Activated CD4-positive, CD25-positive, alpha-beta regulatory T cell treated with anti-CD3 and anti-CD28 coated beads, Interleukin-2, amount 50 U/mL, for 16 hours (primary cell): ENCODE data around the gene PTPRF.

Source experiments
- DNase-seq: peaks from one replicate; pipeline ENCODE4 v3.0.0-alpha.2; 2020; ENCODE audit warnings: low read depth, low spot score

The PTPRF gene

DNA sequence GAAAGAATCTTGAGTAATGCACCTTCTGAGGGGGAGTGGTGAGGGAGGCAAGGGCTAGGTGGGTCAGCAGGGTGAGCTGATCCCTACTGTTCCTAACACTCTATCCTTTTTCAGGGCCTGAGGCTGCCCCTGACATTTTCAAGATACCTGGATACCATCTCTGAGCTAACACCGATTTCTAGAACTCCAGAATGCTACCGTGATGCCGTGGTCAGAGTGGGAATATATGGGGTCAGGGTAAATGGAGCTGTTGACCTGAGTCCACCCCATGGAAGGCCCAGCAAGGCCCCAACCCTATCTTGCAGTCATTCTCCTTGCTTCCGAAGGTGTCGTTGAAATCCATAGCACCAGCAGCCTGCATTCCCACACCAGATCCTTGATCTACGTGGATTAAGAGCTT, 18.0 kb upstream of the PTPRF start:
- DNase-seq = no peak

DNA sequence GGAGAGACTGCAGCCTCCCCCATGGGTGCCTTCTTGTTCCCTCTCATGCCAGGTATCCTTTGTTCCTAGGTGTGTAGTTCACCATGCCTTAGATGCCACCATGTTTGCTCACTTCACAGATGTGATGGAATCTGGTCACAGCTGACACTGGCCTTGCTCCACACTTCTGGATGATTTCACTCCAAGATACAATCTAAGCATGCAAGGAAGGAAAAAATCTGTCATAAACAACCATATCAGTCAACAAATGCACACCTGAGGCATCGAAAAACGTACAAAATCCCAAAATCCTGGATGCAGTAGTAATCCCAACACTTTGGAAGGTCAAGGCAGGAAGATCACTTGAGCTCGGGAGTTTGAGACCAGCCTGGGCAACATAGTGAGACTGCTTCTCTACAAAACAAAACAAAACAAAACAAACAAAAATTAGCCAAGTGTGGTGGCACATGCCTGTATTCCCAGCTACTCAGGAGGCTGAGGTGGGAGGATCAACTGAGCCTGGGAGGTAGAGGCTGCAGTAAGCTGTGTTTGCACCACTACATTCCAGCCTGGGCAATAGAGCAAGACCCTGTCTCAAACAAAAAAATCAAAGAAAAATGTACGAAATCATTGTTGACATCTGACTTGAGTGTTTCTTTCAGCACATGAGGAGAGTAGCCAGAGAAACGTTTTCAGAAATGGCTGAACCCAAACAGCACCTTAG, 17.1 kb upstream of the PTPRF start:
- DNase-seq = no peak

DNA sequence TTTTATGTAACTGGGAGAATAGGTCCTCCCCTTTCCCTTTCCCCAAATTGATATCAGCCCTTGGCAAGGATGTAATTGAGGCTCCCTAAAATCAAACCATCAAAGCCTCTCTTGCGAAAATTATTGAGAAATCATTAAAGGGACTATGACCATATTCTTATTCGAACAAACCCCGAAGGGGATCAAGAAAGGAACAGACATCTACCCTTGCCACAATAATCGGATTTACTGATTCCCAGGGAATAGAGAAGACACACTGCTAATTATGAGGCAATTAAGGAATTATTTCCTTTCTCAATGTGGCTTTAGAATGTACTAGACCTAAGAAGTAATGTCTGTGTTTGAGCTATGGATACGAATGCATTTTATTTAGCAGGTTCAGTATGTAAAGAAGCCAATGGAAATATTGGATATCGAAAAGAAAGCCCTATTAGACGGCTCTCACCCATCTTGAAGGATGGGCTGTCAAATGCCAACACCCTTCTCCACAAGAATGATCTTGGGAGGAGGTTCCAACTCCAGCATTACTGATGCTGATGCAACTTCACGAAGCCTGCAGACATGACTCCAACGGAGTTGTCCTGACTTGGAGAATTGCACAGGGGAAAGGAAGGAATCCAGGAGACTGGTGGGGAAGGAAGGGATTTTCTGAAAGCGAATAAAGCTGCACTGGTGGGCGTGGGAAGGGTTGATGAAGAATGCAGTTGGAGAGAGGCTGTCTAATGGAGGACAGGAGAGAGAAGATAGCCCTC, 11.6 kb upstream of the PTPRF start:
- DNase-seq = no peak

DNA sequence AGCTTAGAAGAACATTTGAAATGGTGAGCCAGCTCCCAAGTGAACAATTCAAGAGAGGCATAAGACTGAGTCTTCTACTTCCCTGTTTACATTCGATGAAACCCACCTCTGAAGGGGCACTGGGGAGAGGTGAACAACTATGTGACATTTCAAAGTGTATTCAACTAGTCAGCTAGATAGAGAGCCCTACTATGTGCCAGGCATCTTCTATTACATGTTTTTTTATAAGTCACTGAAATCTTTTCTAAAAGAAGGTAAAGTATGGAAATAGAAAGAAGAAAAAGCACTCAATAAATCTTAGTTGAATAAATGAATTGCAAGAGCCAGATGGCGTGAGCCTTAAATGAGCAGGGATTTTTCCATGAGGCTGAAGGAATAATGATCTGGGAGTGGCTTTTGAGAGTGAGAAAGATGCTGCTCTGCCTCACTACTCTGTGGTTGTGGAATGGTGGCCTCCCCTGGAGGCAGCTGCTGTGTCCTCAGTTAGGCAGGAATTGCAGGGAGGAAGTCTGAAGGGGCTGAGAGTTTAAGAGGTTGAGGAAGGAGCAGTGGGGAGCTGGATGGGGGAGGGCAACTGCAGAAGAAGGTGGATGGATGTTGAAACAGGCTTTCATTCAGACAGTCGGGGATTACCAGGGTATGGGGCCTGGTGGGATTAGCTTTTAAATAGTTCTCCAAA, 10.4 kb upstream of the PTPRF start:
- DNase-seq = no peak

DNA sequence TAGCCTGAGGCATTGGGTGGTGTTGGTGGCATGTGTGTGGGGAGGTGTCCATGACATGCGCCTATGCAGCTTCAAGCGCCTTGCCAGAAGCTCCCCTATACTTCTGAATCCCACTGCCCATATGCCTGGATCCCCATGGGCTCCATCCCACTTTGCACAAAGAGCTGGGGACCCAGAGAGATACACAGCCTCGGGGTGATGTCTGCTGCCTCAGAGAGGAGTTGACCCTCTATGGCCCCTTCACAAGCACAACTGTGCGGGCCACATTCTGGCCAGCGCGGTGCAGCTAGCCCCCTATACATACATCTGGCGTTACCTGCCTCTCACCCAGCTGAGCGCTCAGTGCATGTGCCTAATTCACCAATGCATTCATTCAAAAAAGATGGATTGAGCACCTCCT, 9.6 kb upstream of the PTPRF start:
- no peak for DNase-seq

DNA sequence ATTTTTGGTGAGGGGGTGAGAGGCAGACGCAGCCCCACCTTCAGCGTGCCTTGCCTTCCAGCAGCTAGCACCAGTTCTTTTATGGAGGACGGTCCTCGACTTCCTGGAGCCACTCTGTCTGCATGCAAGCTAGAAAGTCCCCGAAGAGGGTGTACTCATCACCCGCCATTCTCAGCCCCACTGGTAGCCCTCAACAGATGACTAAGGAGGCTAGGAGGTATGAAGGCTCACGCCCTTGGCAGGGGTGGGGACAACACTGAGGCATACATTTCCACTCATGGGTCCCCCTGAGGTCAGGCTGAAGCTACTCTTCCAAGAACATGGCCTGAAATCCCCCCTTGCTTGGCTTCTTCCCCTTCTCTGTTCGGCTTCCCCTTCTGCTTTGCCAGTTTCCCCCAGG, 8.9 kb upstream of the PTPRF start:
- DNase-seq = no peak

DNA sequence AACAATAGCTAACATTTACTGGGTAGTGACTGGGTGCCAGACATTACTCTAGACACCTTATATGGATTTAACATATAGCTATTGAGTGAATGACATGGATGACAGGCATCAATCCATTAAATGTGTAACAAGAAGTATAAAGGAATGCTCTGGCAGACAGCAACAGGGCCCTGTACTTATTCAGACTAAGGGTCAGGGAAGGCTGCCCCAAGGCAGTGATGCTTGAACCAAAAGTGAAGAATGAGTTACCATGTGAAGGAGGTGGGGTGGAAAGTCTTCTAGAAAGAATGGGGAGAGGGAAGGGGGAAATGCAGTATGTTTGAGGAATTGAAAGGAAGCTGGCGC, 8.3 kb upstream of the PTPRF start:
- DNase-seq = no peak

DNA sequence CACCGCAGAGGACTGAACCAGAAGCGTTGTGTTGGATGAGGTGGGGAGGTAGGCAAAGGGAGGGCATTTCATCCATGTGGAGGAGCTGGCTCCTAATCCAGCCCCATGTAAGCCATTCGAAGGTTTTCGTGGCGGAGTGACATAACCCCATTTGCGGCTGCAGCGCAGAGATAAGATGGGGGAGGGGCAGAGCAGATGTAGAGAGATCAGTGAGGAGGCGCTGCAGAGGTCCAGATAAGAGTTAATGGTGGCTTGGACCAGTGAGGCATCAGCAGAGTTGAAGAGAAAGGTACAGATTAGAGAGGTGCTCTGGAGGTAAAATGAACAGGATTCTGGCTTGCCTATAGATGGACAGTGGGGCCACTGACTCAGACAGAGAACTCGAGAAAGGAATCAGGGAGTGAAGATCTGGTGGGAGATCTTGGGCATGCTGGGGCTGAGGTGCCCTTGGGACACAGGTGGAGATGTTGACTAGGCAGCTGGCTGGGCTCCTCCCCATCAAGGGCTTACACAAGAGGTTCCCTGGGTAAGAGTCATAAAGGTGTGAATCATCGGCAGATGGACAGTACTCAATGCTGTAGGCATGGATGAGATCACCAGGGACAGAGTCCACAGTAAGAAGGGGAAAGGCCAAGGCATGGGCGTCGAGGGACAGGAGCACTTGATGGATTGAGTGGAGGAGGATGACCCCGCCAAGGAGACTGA, 7.8 kb upstream of the PTPRF start:
- DNase-seq = no peak

DNA sequence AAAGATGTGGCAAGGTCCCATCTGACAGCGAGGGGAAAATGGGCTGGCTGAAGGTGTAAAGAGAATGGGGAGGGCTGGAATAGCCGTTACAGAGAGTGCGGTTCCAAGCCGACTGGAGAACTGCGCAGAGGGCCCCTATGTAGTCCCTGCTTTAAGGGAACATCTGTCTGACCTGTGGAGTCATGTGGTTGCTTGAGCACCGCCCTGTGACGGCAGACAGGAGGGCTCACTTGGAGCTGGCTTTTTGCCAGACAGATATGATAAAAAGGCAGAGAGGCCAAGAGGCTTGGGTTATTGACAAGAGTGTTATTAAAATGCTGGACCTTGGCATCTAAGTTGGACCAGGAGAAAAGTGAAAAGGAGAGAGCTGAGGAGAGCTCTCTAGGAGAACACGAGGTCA, 5.9 kb upstream of the PTPRF start:
- no peak for DNase-seq

DNA sequence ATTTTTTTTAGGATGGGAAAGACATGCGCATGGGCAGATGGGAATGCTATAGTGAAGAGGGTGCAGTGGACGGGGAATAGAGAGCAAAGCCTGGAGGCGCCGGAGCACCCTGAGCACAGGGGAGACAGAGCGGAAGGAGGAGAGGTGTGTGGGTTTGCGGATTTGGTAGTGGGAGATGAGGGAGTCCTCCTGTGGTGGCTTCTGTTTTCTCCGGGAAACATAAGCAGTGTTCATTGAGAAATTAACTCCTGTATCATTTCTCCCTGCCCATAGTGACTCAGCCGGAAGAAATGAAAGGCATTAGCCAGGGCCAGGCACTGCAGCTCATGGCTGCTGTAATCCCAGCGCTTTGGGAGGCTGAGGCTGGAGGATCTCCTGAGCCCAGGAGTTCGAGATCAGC, 4.7 kb upstream of the PTPRF start:
- DNase-seq = no peak

DNA sequence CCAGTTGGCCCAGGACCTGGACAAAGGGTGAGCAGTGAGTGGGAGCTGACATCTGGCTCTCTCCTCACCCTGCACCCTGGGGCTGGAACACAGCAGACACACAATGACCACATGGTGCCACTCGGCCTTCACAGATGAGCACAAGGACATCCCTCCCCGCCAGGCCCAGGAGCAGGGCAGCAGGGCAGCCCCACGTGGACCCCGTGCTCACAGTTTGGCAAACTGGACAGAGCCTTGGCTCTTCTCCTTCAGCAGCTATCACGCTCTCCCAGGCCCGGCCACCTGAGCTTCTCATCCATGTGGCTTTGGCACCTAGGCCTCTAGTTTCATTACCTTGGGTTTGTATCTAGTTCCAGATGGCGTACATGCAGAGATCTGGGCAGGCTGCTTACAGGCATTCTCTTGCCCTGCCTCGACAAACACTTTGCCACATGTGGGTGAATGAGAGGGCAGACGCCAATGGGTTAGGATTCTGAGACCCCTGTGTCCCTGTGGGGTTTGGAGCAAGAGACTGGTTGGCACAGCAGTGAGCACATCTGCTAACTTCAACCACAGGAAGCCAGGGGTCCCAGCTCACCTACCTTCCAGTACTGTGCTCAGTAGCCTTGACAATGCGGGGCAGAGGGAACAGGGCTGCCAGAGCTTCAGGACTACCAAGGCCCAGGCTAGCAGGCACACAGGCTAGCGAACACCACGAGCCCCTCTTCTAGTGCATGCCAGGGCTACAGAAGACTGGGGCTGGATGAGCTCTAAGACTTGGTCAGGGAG, 3.4 kb upstream of the PTPRF start:
- DNase-seq = no peak

DNA sequence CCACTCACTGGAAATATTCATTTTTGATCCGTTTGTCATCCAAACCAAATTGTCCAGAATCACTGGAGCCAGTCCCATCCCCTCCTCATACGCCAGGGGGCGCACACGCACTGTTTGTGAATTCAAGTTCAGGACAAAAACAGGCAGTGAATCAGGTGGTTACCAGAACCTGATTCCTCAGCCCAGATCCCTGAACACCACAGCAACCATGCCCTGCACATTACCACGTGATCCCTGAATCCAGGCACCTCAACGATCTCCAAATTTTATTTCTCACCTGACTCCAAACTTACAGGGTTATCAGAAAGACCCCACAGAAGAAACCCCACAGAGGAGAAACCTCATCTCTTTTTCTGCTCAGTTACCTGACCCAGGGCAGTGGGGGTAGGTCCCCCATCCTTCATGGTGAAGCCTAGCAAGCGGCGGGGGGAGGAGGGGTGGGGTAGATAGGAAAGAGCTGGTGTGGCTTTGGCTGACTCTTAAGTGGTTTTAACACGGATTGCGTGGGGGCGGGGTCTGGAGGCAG, 1.4 kb upstream of the PTPRF start:
- DNase-seq = peak; percentile 73

DNA sequence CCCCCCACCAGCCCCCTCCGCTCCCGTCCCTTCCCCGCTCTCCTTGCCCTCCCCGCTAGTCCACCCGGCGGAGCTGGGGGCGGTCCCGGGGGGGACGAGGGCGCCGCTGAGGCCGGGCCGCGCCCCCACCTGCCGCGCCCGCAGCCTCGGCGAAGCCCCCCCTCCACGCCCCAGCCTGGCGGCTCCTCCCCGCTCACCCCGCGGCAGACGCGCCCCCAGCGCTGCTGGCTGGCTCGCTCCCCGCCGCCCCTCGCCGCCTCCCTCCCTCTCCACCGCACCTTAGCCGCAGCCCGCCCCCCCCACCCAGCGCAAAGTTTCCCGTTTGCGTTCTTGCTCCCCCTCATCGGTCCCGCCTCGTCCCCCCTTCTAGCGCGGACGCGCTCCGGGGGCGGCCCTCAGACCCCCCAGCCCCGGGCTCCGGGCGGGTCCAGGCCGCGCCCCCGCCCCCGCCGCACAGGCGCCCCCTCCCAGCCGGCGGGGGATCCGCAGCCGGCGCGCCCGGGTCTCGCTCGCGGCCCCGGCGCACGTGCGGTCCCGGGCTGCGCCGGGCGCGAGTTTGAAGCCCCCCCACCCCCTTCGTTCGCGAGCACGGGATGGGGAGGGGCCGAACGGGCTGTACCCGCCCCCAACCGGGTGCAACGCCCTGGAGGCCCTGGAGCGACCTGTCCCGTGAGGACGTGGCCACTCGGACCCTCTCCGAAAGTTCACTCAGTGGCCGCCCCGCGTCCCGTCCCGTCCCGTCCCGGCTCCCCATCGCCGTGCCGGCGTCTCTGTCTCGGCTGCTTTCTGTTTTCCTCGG, 623 bp downstream of the PTPRF start:
- no peak for DNase-seq

DNA sequence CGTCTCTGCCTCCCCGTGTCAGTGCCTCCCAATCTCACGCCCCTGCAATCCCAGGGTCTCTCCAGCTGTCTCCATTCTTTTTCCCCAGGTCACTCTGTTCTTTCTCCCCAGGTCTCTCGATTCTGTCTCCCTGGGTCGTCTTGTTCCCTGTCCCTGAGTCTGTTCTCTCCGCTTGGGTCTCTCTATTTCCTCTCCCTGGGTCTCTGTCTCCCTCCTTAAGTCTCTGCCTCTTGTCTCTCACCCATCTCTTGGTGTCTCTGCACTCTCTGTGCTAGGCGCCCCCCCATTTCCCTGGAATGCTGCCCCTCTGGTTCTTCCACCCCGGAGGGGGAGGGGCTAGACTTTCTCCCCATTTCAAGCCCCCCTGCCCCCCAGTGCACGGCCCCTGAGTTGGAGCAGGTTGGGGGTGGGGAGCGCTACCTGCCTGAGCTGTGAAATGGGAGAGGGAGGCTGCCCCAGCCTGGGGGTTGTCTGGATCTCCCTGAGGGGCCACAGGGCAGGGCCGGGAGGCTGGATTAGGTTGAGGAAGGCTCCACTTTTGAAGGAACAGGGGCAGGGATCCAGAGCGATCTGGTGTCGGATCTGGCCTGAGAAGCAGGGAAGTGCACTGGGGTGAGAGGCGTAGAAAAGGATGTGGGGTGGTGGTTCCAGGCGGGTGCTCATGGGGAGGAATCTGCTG, 1.4 kb downstream of the PTPRF start:
- DNase-seq = no peak

DNA sequence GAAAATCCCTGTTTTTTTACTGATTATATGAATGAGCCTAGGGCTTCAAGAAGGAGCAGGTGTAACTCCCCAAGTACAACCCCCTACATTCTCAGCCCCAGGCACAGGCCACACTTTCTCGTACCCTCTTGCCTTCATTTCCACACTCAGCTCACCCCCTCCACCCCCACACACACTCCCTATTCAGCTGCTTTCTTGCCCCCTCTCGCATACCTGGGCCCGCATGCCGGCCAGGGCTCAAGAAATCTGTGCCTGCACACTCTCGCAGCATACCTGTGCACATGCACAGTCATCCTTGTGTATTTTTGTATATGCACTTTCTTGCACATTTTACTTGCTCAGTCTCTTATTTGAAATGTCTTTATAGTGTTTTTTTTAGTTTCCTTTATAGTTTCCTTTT, 2.0 kb downstream of the PTPRF start:
- DNase-seq = no peak

DNA sequence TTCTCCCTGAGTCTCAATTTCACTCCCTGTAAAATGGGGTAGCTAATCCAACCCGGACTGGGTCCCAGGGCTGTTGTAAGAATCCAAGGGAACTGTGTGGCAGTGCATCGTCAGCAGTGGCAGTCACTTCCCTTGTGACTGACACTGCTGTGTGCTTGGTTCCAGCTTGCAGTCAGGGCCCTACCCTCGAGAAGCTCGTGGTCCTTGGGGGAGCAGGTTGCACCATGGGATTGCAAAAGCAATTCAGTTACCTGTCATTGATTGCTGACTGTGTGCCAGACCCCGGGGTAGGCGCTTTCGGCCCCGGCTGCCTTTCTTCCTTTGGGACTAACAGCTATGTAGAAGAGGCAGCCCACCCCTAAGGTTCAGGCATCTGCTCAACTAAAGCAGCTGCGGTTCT, 2.9 kb downstream of the PTPRF start:
- no peak for DNase-seq

DNA sequence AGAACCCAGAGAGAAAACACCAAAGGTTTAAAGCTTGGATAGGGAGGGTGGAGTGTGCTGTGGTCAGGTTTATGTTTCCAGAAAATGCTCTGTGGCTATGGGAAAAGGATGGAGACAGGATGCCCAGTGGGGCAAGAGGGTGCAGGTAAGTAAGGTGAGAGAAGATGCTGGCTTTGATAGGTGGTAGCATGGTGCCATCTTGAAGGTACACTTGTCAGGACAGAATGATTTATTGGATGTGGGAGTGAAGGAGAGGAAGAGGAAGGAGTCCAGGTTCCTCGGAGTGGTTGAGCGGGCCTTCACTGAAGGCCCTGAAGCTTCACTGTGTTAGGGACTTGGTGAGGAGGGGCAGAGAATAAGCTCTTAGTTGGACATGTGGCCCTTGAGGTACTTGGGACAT, 3.6 kb downstream of the PTPRF start:
- no peak for DNase-seq

DNA sequence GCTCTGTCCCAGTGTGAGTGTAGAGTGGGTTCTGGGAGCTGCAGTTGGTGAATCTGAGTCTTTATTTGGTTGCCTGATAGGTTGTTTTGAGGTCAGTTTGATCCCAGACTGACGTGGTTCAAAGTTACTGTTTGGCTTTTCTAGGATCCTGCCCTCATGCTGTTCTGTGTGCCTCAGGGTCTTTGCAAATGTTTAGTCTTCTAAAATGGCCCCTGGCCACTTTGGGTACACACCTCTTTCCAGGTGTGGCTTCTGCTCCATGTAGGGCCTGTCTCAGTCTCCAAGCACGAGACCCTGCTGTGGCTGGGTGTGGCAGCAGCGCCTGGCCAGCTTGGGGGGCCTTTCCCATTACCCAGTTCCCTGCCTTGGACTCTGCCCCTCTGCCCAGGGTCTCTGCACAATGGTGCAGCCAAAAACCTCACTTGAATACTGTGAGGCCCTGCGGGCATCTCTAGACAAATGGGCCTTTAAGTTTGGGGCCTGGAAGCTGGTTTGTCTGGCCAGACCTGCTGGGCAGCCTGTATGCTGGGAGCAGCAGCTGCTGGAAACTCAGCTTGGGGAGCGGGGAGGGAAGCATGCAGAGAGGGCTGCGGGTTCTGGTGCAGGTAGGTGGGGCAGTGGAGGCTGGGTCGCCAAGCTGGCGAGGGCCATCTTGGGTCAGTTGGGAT, 5.6 kb downstream of the PTPRF start:
- no peak for DNase-seq

DNA sequence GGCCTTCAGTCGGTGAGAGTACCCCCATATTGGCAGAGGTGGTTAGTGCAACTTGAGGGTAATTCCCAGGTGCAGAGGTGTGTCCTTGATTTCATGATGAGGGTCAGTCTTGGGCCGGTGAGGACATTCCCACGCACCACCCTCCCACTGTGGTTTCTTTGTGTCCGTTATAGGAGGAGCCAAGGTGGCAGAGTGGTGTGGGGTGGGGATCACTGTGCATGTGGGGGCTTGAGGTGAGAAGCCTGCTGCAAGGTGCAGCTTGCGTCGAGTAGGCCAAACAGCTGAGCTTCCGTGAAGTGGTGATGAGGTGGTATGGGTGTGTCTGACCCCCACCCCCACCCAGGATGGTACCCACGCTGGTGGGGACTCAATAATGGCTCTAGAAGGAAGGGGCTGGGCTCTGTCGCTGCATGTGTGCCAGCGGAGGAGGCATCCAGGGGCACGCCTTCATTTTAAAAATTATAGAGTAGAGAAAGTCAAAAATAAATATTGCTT, 6.2 kb downstream of the PTPRF start:
- no peak for DNase-seq
